Measurements from ENCODE around the gene MXD4. TPM values are rescaled to one million over a fixed set of nuclear protein-coding genes. Genes with fewer than 3 reads are reported as not detected.

Gene MXD4
- total RNA-seq, 1 donor from 2014 or later, result 92.3 TPM

GRCh38 chr4:2265113-2266110 lies 3.5 kb upstream of the MXD4 start:
- peaks cover under 1% of the 10 kb centered on the region for H3K4me1 Mint-ChIP-seq (ENCODE audit: low read depth, unreplicated experiment)
- Histone ChIP-seq H2AFZ (ENCODE audit: low read depth, low read length) (no peak overlapping the region), H3K4me1 (ENCODE audit: insufficient read depth, low read length) (peaks cover 10% of the 10 kb centered on the region), H3K4me2 (ENCODE audit: low read length) (no peak overlapping the region), H3K4me3 (ENCODE audit: insufficient read depth, low read depth, low read length) (no peak overlapping the region), H4K20me1 (ENCODE audit: insufficient read depth, low read length) (peaks cover 8% of the 10 kb centered on the region), H3K9ac (ENCODE audit: low read length) (no peak overlapping the region), H3K36me3 (ENCODE audit: insufficient read depth, low read length) (no peaks in the 10 kb centered on the region), H3K9me3 (ENCODE audit: insufficient read depth, low read depth, low read length) (no peaks in the 10 kb centered on the region), H3K79me2 (ENCODE audit: insufficient read depth, low read length) (peaks cover 9% of the 10 kb centered on the region), H3K27ac (ENCODE audit: low read depth, low read length) (no peak overlapping the region), H3K27me3 (ENCODE audit: insufficient read depth, low read length) (no peaks in the 10 kb centered on the region)
- FAIRE-seq (no peak), DNase-seq (ENCODE audit: low read depth) (no peak)
- no peak for TF ChIP-seq EZH2 (IDR thresholded peaks at IDR 0.05; ENCODE audit: insufficient read depth, low read length)
- TF ChIP-seq, protein P1, sequence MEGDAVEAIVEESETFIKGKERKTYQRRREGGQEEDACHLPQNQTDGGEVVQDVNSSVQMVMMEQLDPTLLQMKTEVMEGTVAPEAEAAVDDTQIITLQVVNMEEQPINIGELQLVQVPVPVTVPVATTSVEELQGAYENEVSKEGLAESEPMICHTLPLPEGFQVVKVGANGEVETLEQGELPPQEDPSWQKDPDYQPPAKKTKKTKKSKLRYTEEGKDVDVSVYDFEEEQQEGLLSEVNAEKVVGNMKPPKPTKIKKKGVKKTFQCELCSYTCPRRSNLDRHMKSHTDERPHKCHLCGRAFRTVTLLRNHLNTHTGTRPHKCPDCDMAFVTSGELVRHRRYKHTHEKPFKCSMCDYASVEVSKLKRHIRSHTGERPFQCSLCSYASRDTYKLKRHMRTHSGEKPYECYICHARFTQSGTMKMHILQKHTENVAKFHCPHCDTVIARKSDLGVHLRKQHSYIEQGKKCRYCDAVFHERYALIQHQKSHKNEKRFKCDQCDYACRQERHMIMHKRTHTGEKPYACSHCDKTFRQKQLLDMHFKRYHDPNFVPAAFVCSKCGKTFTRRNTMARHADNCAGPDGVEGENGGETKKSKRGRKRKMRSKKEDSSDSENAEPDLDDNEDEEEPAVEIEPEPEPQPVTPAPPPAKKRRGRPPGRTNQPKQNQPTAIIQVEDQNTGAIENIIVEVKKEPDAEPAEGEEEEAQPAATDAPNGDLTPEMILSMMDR (IDR thresholded peaks at IDR 0.05; ENCODE audit: insufficient read depth, low read depth, low read length), result no peak
- peaks cover 21% of the 10 kb centered on the region for H3K27me3 Mint-ChIP-seq (ENCODE audit: low read depth, unreplicated experiment)
- H3K36me3 Mint-ChIP-seq (ENCODE audit: low read depth, unreplicated experiment), result no peaks in the 10 kb centered on the region
- H3K4me3 Mint-ChIP-seq (ENCODE audit: unreplicated experiment), result no peak overlapping the region
- no peak overlapping the region for H3K27ac Mint-ChIP-seq (ENCODE audit: unreplicated experiment)
- H3K9me3 Mint-ChIP-seq (ENCODE audit: unreplicated experiment), result no peaks in the 10 kb centered on the region

DNA sequence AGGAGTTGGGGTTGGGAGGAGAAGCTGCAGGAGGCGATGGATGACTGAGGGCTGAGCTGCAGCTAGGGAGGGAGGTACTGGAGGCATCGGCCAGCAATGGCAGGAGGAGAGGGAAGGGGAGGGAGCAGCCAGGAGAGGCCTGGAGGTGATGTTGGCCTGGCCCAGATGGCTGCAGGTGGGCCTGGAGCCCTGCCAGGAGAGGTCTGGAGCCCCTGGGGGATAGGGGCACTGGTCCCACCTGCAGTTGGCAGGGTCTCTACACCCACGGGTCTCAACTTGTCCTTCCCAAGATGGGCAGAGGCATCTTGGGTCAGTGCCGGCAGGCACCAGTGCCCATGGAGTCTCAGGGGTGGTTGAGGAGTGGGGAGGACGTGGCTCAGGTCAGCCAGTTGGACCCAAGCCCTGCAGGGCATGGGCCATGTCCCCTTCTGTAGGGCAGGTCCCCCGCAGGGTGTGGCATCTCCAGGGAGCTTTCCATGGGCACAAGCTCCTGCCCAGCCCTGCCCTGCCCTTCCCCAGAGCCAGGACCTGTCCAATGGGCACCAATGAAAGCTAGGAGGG lies 2.7 kb upstream of the MXD4 start:
- Mint-ChIP-seq H3K4me1 (ENCODE audit: low read depth, unreplicated experiment) (peaks cover 3% of the 10 kb centered on the region), H3K4me3 (ENCODE audit: unreplicated experiment) (no peak overlapping the region), H3K9me3 (ENCODE audit: unreplicated experiment) (no peaks in the 10 kb centered on the region), H3K27ac (ENCODE audit: unreplicated experiment) (no peak overlapping the region), H3K27me3 (ENCODE audit: low read depth, unreplicated experiment) (peaks cover 19% of the 10 kb centered on the region), H3K36me3 (ENCODE audit: low read depth, unreplicated experiment) (no peaks in the 10 kb centered on the region)
- Histone ChIP-seq H3K4me2 (ENCODE audit: low read length) (no peak overlapping the region), H3K4me3 (ENCODE audit: insufficient read depth, low read depth, low read length) (no peak overlapping the region), H4K20me1 (ENCODE audit: insufficient read depth, low read length) (peaks cover 16% of the 10 kb centered on the region), H3K9ac (ENCODE audit: low read length) (no peak overlapping the region), H2AFZ (ENCODE audit: low read depth, low read length) (no peak overlapping the region), H3K36me3 (ENCODE audit: insufficient read depth, low read length) (no peaks in the 10 kb centered on the region), H3K79me2 (ENCODE audit: insufficient read depth, low read length) (peaks cover 17% of the 10 kb centered on the region), H3K27me3 (ENCODE audit: insufficient read depth, low read length) (no peaks in the 10 kb centered on the region), H3K9me3 (ENCODE audit: insufficient read depth, low read depth, low read length) (no peaks in the 10 kb centered on the region), H3K27ac (ENCODE audit: low read depth, low read length) (no peak overlapping the region), H3K4me1 (ENCODE audit: insufficient read depth, low read length) (peaks cover 12% of the 10 kb centered on the region)
- TF ChIP-seq, protein P1 (IDR thresholded peaks at IDR 0.05; ENCODE audit: insufficient read depth, low read depth, low read length), result no peak
- TF ChIP-seq EZH2 (IDR thresholded peaks at IDR 0.05; ENCODE audit: insufficient read depth, low read length), result no peak
- no peak for DNase-seq (ENCODE audit: low read depth)
- no peak for FAIRE-seq

Measured in astrocyte (in vitro differentiated cells and primary cell).